ENCODE measurements around the gene SERPINB10.

SERPINB10 gene

DNA sequence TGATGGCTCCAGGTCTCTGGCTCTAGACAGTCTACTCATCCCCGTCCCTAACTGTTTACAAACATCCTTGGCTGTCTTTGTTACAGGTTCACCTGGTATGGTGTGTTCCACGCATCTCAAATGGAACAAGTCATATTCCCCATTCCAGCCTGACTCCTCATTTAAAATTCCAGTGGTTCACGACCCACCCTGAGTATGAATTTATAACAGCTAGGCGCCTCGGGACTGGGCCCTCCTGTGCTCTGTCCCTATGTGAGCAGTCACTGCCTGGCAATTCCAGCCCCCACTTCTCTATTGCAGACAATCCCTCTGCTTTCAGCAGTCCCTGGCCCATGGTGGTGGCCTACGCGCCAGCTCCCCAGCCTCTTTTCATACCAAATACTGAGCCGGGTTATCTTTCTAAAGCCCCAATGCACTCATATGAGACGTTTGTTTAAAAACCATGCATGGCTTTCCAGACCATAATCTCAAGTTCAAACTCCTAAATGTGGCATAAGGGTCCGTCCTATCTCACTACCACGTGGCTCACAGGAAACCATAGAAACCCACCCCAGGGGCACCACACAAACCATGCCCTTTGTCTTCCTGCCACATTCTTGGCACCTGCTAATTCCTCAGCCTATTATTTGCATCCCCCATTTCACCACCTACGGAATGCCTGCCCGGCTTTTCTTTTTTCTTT is 63.7 kb downstream of the SERPINB10 start:
- no peak for ATAC-seq
- no peak for TF ChIP-seq ZFP3 (CRISPR knock-in tag; IDR thresholded peaks at IDR 0.05)
- TF ChIP-seq, protein P1, sequence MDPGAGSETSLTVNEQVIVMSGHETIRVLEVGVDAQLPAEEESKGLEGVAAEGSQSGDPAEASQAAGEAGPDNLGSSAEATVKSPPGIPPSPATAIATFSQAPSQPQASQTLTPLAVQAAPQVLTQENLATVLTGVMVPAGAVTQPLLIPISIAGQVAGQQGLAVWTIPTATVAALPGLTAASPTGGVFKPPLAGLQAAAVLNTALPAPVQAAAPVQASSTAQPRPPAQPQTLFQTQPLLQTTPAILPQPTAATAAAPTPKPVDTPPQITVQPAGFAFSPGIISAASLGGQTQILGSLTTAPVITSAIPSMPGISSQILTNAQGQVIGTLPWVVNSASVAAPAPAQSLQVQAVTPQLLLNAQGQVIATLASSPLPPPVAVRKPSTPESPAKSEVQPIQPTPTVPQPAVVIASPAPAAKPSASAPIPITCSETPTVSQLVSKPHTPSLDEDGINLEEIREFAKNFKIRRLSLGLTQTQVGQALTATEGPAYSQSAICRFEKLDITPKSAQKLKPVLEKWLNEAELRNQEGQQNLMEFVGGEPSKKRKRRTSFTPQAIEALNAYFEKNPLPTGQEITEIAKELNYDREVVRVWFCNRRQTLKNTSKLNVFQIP (CRISPR knock-in tag; IDR thresholded peaks at IDR 0.05; ENCODE audit: borderline replicate concordance, low read depth): no peak
- TF ChIP-seq ISL1 (CRISPR knock-in tag; IDR thresholded peaks at IDR 0.05): no peak
- TF ChIP-seq BACH2 (CRISPR knock-in tag; IDR thresholded peaks at IDR 0.05; ENCODE audit: borderline replicate concordance): no peak
- TF ChIP-seq GLIS3 (CRISPR knock-in tag; IDR thresholded peaks at IDR 0.05): no peak
- TF ChIP-seq ZNF70 (CRISPR knock-in tag; IDR thresholded peaks at IDR 0.05): no peak
- TF ChIP-seq TCF4 (CRISPR knock-in tag; IDR thresholded peaks at IDR 0.05; ENCODE audit: borderline replicate concordance): no peak
- TF ChIP-seq ZC3H10 (CRISPR knock-in tag; IDR thresholded peaks at IDR 0.05): no peak
- TF ChIP-seq, protein P2, sequence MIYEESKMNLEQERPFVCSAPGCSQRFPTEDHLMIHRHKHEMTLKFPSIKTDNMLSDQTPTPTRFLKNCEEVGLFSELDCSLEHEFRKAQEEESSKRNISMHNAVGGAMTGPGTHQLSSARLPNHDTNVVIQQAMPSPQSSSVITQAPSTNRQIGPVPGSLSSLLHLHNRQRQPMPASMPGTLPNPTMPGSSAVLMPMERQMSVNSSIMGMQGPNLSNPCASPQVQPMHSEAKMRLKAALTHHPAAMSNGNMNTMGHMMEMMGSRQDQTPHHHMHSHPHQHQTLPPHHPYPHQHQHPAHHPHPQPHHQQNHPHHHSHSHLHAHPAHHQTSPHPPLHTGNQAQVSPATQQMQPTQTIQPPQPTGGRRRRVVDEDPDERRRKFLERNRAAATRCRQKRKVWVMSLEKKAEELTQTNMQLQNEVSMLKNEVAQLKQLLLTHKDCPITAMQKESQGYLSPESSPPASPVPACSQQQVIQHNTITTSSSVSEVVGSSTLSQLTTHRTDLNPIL (CRISPR knock-in tag; IDR thresholded peaks at IDR 0.05; ENCODE audit: low read depth): no peak
- TF ChIP-seq ZNF8 (CRISPR knock-in tag; IDR thresholded peaks at IDR 0.05): no peak
- no peak for TF ChIP-seq ESRRG (CRISPR knock-in tag; IDR thresholded peaks at IDR 0.05)
- TF ChIP-seq, protein P3, sequence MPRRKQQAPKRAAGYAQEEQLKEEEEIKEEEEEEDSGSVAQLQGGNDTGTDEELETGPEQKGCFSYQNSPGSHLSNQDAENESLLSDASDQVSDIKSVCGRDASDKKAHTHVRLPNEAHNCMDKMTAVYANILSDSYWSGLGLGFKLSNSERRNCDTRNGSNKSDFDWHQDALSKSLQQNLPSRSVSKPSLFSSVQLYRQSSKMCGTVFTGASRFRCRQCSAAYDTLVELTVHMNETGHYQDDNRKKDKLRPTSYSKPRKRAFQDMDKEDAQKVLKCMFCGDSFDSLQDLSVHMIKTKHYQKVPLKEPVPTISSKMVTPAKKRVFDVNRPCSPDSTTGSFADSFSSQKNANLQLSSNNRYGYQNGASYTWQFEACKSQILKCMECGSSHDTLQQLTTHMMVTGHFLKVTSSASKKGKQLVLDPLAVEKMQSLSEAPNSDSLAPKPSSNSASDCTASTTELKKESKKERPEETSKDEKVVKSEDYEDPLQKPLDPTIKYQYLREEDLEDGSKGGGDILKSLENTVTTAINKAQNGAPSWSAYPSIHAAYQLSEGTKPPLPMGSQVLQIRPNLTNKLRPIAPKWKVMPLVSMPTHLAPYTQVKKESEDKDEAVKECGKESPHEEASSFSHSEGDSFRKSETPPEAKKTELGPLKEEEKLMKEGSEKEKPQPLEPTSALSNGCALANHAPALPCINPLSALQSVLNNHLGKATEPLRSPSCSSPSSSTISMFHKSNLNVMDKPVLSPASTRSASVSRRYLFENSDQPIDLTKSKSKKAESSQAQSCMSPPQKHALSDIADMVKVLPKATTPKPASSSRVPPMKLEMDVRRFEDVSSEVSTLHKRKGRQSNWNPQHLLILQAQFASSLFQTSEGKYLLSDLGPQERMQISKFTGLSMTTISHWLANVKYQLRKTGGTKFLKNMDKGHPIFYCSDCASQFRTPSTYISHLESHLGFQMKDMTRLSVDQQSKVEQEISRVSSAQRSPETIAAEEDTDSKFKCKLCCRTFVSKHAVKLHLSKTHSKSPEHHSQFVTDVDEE (CRISPR knock-in tag; IDR thresholded peaks at IDR 0.05): no peak
- TF ChIP-seq PPARA (CRISPR knock-in tag; IDR thresholded peaks at IDR 0.05; ENCODE audit: borderline replicate concordance): no peak
- no peak for TF ChIP-seq ARNTL (CRISPR knock-in tag; IDR thresholded peaks at IDR 0.05; ENCODE audit: borderline replicate concordance, low read depth)
- no peak for TF ChIP-seq ZNF565 (CRISPR knock-in tag; conservative IDR thresholded peaks at IDR 0.05; ENCODE audit: low read depth)
- TF ChIP-seq, protein P4, sequence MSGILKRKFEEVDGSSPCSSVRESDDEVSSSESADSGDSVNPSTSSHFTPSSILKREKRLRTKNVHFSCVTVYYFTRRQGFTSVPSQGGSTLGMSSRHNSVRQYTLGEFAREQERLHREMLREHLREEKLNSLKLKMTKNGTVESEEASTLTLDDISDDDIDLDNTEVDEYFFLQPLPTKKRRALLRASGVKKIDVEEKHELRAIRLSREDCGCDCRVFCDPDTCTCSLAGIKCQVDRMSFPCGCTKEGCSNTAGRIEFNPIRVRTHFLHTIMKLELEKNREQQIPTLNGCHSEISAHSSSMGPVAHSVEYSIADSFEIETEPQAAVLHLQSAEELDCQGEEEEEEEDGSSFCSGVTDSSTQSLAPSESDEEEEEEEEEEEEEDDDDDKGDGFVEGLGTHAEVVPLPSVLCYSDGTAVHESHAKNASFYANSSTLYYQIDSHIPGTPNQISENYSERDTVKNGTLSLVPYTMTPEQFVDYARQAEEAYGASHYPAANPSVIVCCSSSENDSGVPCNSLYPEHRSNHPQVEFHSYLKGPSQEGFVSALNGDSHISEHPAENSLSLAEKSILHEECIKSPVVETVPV (CRISPR knock-in tag; IDR thresholded peaks at IDR 0.05): no peak
- TF ChIP-seq ZFP30 (CRISPR knock-in tag; IDR thresholded peaks at IDR 0.05): no peak
- no peak for TF ChIP-seq CSDC2 (CRISPR knock-in tag; IDR thresholded peaks at IDR 0.05)
- no peak for TF ChIP-seq RARB (CRISPR knock-in tag; IDR thresholded peaks at IDR 0.05)
- TF ChIP-seq OSR1 (CRISPR knock-in tag; IDR thresholded peaks at IDR 0.05): no peak

DNA sequence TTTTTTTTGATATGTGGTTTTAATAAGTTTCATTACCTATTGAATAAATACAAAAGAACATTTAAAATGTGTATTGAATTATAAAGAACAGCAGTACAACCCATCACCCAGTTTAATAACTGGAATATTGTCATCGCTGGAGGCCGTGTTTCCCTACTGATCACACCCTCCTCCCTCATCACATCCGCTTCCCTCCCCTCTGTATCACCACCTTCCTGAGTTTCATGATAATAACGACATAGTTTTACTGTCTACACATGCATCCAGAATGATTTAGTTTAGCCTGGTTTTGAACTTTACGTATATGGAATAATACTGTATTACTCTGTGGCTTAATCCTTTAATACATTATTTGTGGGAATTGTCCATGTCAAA is 64.2 kb downstream of the SERPINB10 start:
- TF ChIP-seq ZNF565 (CRISPR knock-in tag; conservative IDR thresholded peaks at IDR 0.05; ENCODE audit: low read depth): no peak
- no peak for TF ChIP-seq GLIS3 (CRISPR knock-in tag; IDR thresholded peaks at IDR 0.05)
- TF ChIP-seq, protein P2 (CRISPR knock-in tag; IDR thresholded peaks at IDR 0.05; ENCODE audit: low read depth): no peak
- TF ChIP-seq ZFP3 (CRISPR knock-in tag; IDR thresholded peaks at IDR 0.05): no peak
- TF ChIP-seq ZC3H10 (CRISPR knock-in tag; IDR thresholded peaks at IDR 0.05): no peak
- no peak for TF ChIP-seq BACH2 (CRISPR knock-in tag; IDR thresholded peaks at IDR 0.05; ENCODE audit: borderline replicate concordance)
- TF ChIP-seq CSDC2 (CRISPR knock-in tag; IDR thresholded peaks at IDR 0.05): no peak
- no peak for TF ChIP-seq OSR1 (CRISPR knock-in tag; IDR thresholded peaks at IDR 0.05)
- TF ChIP-seq ZNF70 (CRISPR knock-in tag; IDR thresholded peaks at IDR 0.05): no peak
- no peak for TF ChIP-seq ZFP30 (CRISPR knock-in tag; IDR thresholded peaks at IDR 0.05)
- TF ChIP-seq TOX (CRISPR knock-in tag; IDR thresholded peaks at IDR 0.05; ENCODE audit: borderline replicate concordance): no peak
- TF ChIP-seq RARB (CRISPR knock-in tag; IDR thresholded peaks at IDR 0.05): no peak
- TF ChIP-seq SNAI2 (CRISPR knock-in tag; IDR thresholded peaks at IDR 0.05): no peak
- ATAC-seq: no peak

All from SK-N-SH treated with all-trans-retinoic acid at 6 μM for 48 hours (cell line).